Adrenal gland (tissue), 5 donors: Measurements from ENCODE around the gene SCCPDH.

Experiments
- CTCF ChIP-seq, 6 experiments: fragments of 450-650 bp in 4 of 6; fragments of 200-600 bp in 2 of 6; sonication (generic) in 1 of 6; IDR thresholded peaks; 1 replicate in 5 of 6; 2 replicates in 1 of 6; pipeline versions ENCODE4 v1.5.1 to v1.8.0; 2016 to 2021; ENCODE audit warnings: antibody characterized with exemption in 6 of 6, mild to moderate bottlenecking in 2 of 6, moderate library complexity in 1 of 6
- POLR2A ChIP-seq, 2 donors: fragments of 450-650 bp; IDR thresholded peaks; one replicate each; pipeline ENCODE4 v1.6.1; 2017; ENCODE audit warnings: antibody characterized with exemption in 2 of 2, mild to moderate bottlenecking in 2 of 2, moderate library complexity in 1 of 2
- donor health status: DM: no; HTN: no; CAD: no.

DNA sequence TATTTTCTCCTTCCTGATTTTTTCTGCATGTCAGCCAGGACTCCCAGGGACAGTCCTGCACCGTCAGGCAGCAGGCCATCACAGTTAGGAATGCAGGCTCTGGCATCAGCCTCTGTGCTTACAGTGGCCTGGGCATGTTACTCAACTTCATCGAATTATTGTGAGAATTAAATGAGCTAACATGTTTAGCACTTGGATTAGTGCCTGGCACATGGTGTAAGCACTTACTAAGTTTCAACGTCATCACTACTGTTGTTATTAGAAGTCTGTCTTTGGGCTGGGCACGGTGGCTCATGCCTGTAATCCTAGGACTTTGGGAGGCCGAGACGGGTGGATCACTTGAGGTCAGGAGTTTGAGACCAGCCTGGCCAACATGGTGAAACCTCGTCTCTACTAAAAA, 45.1 kb downstream of the SCCPDH start:
- no peak for TF ChIP-seq CTCF (IDR thresholded peaks at IDR 0.05)
- TF ChIP-seq POLR2A (IDR thresholded peaks at IDR 0.05): no peak
